Embryonic facial prominence (tissue), 1 donor: Measurements from ENCODE around the gene TGOLN2.

ENCODE experiments used
- DNase-seq: peaks from one replicate; pipeline ENCODE4 v3.0.0-alpha.2; 2016; ENCODE audit errors: extremely low spot score

TGOLN2 gene

GRCh38 chr2:85308896-85309555 lies 18.8 kb downstream of the TGOLN2 start:
- no peak for DNase-seq

GRCh38 chr2:85308201-85308600 lies 19.6 kb downstream of the TGOLN2 start:
- DNase-seq: no peak

- no peak for DNase-seq
Measured at GRCh38 chr2:85307527-85307897, 20.3 kb downstream of the TGOLN2 start.

GRCh38 chr2:85303780-85304531 lies 23.8 kb downstream of the TGOLN2 start:
- no peak for DNase-seq

- no peak for DNase-seq
Measured at GRCh38 chr2:85302121-85302520, 25.7 kb downstream of the TGOLN2 start.

- DNase-seq: no peak
Measured at GRCh38 chr2:85291425-85292023, 36.3 kb downstream of the TGOLN2 start.

- DNase-seq: no peak
Measured at GRCh38 chr2:85288244-85288725, 39.5 kb downstream of the TGOLN2 start.

- no peak for DNase-seq
Measured at GRCh38 chr2:85287721-85288120, 40.1 kb downstream of the TGOLN2 start.

- no peak for DNase-seq
Measured at GRCh38 chr2:85286918-85287317, 40.9 kb downstream of the TGOLN2 start.

- DNase-seq: no peak
Measured at GRCh38 chr2:85283641-85284040, 44.1 kb downstream of the TGOLN2 start.

GRCh38 chr2:85282914-85283313 lies 44.9 kb downstream of the TGOLN2 start:
- no peak for DNase-seq

- no peak for DNase-seq
Measured at GRCh38 chr2:85281553-85281952, 46.2 kb downstream of the TGOLN2 start.

- DNase-seq: no peak
Measured at GRCh38 chr2:85278361-85278760, 49.4 kb downstream of the TGOLN2 start.

GRCh38 chr2:85277416-85278158 lies 50.2 kb downstream of the TGOLN2 start:
- peak; percentile 87 for DNase-seq

- no peak for DNase-seq
Measured at GRCh38 chr2:85276571-85277118, 51.1 kb downstream of the TGOLN2 start.

- DNase-seq: no peak
Measured at GRCh38 chr2:85275984-85276540, 51.7 kb downstream of the TGOLN2 start.

- DNase-seq: no peak
Measured at GRCh38 chr2:85273738-85274731, 53.8 kb downstream of the TGOLN2 start.

- DNase-seq: no peak
Measured at GRCh38 chr2:85272357-85272756, 55.4 kb downstream of the TGOLN2 start.

- DNase-seq: no peak
Measured at GRCh38 chr2:85269959-85270358, 57.8 kb downstream of the TGOLN2 start.
